Smooth muscle cell of the coronary artery (primary cell): ENCODE results near the gene CTLA4. TPM values are rescaled to one million over a fixed set of nuclear protein-coding genes. Genes with fewer than 3 reads are reported as not detected.

ENCODE experiments used
- total RNA-seq: library from RNA; depleted of rRNA; stranded (reverse); fragments of >200 nt; gene quantifications from 2 replicates; pipeline ENCODE4 v1.2.3, GENCODE V29; 2014; ENCODE audit warnings: low replicate concordance

Gene CTLA4
- total RNA-seq, result not detected in 2 replicates

DNA sequence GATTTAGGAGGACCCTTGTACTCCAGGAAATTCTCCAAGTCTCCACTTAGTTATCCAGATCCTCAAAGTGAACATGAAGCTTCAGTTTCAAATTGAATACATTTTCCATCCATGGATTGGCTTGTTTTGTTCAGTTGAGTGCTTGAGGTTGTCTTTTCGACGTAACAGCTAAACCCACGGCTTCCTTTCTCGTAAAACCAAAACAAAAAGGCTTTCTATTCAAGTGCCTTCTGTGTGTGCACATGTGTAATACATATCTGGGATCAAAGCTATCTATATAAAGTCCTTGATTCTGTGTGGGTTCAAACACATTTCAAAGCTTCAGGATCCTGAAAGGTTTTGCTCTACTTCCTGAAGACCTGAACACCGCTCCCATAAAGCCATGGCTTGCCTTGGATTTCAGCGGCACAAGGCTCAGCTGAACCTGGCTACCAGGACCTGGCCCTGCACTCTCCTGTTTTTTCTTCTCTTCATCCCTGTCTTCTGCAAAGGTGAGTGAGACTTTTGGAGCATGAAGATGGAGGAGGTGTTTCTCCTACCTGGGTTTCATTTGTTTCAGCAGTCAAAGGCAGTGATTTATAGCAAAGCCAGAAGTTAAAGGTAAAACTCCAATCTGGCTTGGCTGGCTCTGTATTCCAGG, at the start of gene CTLA4:
Gene CTLA4, plus strand, starts transcription at position 211 of the 640 bp plus-strand sequence. Its CDS starts 172 bp downstream, at position 383.

Other genes with a start within 250 kb of the CTLA4 start
- gene CD28, start 161.1 kb upstream of the CTLA4 start, total RNA-seq, result under 0.01 TPM in 1 of 2 replicates, not detected in the other
- gene ICOS, start 69.0 kb downstream of the CTLA4 start, total RNA-seq, result not detected in 2 replicates